Measurements from ENCODE around the gene SUMO2.

GRCh38 chr17:75138519-75138918, 44.2 kb downstream of the SUMO2 start:
- TF ChIP-seq RXRA (CRISPR knock-in tag; IDR thresholded peaks at IDR 0.05) (no peak), EZH2 (conservative IDR thresholded peaks at IDR 0.05; ENCODE audit: low read depth, low read length) (no peak), E2F5 (CRISPR knock-in tag; conservative IDR thresholded peaks at IDR 0.05) (no peak), CREB1 (IDR thresholded peaks at IDR 0.05) (no peak), CREB1 (CRISPR knock-in tag; IDR thresholded peaks at IDR 0.05) (no peak), ATF7 (IDR thresholded peaks at IDR 0.05) (no peak), ATF7 (CRISPR knock-in tag; IDR thresholded peaks at IDR 0.05) (no peak), ZNF547 (CRISPR knock-in tag; IDR thresholded peaks at IDR 0.05) (no peak), POLR2A (IDR thresholded peaks at IDR 0.05; ENCODE audit: insufficient read depth in 1 of 2, low read depth in 2 of 2, low read length in 2 of 2) (no peak), MED1 (CRISPR knock-in tag; IDR thresholded peaks at IDR 0.05) (no peak), ZBTB43 (CRISPR knock-in tag; conservative IDR thresholded peaks at IDR 0.05) (no peak), MYC (CRISPR knock-in tag; IDR thresholded peaks at IDR 0.05; ENCODE audit: borderline replicate concordance) (no peak)

All from HepG2 (cell line).